ENCODE measurements around the gene SMU1.

DNA sequence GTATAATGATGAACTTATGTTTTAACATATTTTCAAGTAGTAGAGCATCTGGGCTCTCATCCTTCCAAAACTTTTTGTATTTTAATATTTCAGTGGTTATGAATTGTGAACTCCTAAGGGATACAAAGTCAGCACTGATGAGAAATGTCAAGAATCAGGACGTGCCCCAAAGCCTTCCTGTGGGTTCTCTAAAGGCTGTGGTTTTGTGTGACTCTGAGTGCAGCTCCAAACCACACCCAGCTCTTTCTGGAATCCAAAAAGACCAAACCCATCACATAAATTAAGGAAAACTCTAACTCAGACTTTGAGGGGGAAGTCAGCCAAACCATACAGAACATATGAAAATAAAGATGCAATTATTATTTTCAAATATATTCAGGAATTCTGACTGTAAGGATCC, 40.8 kb upstream of the SMU1 start:
- no peak for TF ChIP-seq FEZF1 (tag by site-specific recombination; IDR thresholded peaks at IDR 0.05)
- TF ChIP-seq ZNF423 (tag by site-specific recombination; IDR thresholded peaks at IDR 0.05) = no peak
- no peak for TF ChIP-seq ZSCAN4 (tag by site-specific recombination; IDR thresholded peaks at IDR 0.05)
- TF ChIP-seq CTCF (tag by site-specific recombination; IDR thresholded peaks at IDR 0.05) = no peak
- TF ChIP-seq TCF7L2 (IDR thresholded peaks at IDR 0.05; ENCODE audit: borderline replicate concordance, low read depth, low read length) = no peak
- no peak for TF ChIP-seq ZNF530 (tag by site-specific recombination; IDR thresholded peaks at IDR 0.05; ENCODE audit: low read depth)
- no peak for TF ChIP-seq ZNF324 (tag by site-specific recombination; IDR thresholded peaks at IDR 0.05)
- TF ChIP-seq BCL11A (tag by site-specific recombination; IDR thresholded peaks at IDR 0.05; ENCODE audit: low read depth) = no peak
- TF ChIP-seq ZNF174 (tag by site-specific recombination; IDR thresholded peaks at IDR 0.05) = no peak
- TF ChIP-seq, protein P1, sequence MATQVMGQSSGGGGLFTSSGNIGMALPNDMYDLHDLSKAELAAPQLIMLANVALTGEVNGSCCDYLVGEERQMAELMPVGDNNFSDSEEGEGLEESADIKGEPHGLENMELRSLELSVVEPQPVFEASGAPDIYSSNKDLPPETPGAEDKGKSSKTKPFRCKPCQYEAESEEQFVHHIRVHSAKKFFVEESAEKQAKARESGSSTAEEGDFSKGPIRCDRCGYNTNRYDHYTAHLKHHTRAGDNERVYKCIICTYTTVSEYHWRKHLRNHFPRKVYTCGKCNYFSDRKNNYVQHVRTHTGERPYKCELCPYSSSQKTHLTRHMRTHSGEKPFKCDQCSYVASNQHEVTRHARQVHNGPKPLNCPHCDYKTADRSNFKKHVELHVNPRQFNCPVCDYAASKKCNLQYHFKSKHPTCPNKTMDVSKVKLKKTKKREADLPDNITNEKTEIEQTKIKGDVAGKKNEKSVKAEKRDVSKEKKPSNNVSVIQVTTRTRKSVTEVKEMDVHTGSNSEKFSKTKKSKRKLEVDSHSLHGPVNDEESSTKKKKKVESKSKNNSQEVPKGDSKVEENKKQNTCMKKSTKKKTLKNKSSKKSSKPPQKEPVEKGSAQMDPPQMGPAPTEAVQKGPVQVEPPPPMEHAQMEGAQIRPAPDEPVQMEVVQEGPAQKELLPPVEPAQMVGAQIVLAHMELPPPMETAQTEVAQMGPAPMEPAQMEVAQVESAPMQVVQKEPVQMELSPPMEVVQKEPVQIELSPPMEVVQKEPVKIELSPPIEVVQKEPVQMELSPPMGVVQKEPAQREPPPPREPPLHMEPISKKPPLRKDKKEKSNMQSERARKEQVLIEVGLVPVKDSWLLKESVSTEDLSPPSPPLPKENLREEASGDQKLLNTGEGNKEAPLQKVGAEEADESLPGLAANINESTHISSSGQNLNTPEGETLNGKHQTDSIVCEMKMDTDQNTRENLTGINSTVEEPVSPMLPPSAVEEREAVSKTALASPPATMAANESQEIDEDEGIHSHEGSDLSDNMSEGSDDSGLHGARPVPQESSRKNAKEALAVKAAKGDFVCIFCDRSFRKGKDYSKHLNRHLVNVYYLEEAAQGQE (tag by site-specific recombination; IDR thresholded peaks at IDR 0.05) = no peak
- TF ChIP-seq IKZF3 (tag by site-specific recombination; IDR thresholded peaks at IDR 0.05) = no peak
- TF ChIP-seq YY1 (tag by site-specific recombination; IDR thresholded peaks at IDR 0.05) = no peak
- TF ChIP-seq ZNF138 (tag by site-specific recombination; IDR thresholded peaks at IDR 0.05; ENCODE audit: borderline replicate concordance) = no peak
- TF ChIP-seq ZNF146 (tag by site-specific recombination; IDR thresholded peaks at IDR 0.05) = no peak
